ENCODE data around the gene PADI3. TPM values are rescaled to one million over a fixed set of nuclear protein-coding genes. Genes with fewer than 3 reads are reported as not detected.

PADI3 gene
- total and polyA plus RNA-seq, 4 donors, result 0.13 TPM; not detected in 3

- 74 to 89% methylated on average over 2 of the region's 2 CpGs for WGBS, 2 donors
- H3K36me3 ChIP-seq (ENCODE audit: control insufficient read depth in 4 of 4, insufficient read depth in 4 of 4, low read length in 4 of 4), result no peaks in the 10 kb centered on the region
- DNase-seq, result no peak
- no peak overlapping the region for H3K9ac ChIP-seq (ENCODE audit: insufficient read depth in 1 of 2, low read length in 2 of 2)
- TF ChIP-seq, protein P1, sequence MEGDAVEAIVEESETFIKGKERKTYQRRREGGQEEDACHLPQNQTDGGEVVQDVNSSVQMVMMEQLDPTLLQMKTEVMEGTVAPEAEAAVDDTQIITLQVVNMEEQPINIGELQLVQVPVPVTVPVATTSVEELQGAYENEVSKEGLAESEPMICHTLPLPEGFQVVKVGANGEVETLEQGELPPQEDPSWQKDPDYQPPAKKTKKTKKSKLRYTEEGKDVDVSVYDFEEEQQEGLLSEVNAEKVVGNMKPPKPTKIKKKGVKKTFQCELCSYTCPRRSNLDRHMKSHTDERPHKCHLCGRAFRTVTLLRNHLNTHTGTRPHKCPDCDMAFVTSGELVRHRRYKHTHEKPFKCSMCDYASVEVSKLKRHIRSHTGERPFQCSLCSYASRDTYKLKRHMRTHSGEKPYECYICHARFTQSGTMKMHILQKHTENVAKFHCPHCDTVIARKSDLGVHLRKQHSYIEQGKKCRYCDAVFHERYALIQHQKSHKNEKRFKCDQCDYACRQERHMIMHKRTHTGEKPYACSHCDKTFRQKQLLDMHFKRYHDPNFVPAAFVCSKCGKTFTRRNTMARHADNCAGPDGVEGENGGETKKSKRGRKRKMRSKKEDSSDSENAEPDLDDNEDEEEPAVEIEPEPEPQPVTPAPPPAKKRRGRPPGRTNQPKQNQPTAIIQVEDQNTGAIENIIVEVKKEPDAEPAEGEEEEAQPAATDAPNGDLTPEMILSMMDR (IDR thresholded peaks at IDR 0.05; ENCODE audit: control extremely low read depth, extremely low read depth), result no peak
- H3K4me3 ChIP-seq, result no peak overlapping the region
- no peaks in the 10 kb centered on the region for H3K4me1 ChIP-seq (ENCODE audit: control insufficient read depth in 5 of 5, insufficient read depth in 5 of 5, low read length in 5 of 5)
- H3K9me3 ChIP-seq (ENCODE audit: control insufficient read depth in 4 of 4, insufficient read depth in 3 of 4, low read length in 3 of 4), result no peaks in the 10 kb centered on the region
- no peak overlapping the region for H3K27ac ChIP-seq (ENCODE audit: low read depth in 1 of 2, low read length in 1 of 2)
- ATAC-seq (ENCODE audit: insufficient read depth, low FRiP score), result no peak
- H3K27me3 ChIP-seq (ENCODE audit: control insufficient read depth in 3 of 3, insufficient read depth in 3 of 3, low read length in 2 of 3), result peaks cover 0 to 3% (median 2%) of the 10 kb centered on the region in 3 donors
Measured at GRCh38 chr1:17280894-17281293, 32.0 kb downstream of the PADI3 start.

- H3K9ac ChIP-seq (ENCODE audit: insufficient read depth in 1 of 2, low read length in 2 of 2), result no peak overlapping the region
- no peaks in the 10 kb centered on the region for H3K36me3 ChIP-seq (ENCODE audit: control insufficient read depth in 4 of 4, insufficient read depth in 4 of 4, low read length in 4 of 4)
- 17 to 41% methylated on average over 8 of the region's 8 CpGs for WGBS, 2 donors
- H3K4me1 ChIP-seq (ENCODE audit: control insufficient read depth in 5 of 5, insufficient read depth in 5 of 5, low read length in 5 of 5), result no peaks in the 10 kb centered on the region
- H3K27me3 ChIP-seq (ENCODE audit: control insufficient read depth in 3 of 3, insufficient read depth in 3 of 3, low read length in 2 of 3), result peaks cover 0 to 3% (median 2%) of the 10 kb centered on the region in 3 donors
- H3K4me3 ChIP-seq, result no peak overlapping the region
- no peak overlapping the region for H3K27ac ChIP-seq (ENCODE audit: low read depth in 1 of 2, low read length in 1 of 2)
- no peaks in the 10 kb centered on the region for H3K9me3 ChIP-seq (ENCODE audit: control insufficient read depth in 4 of 4, insufficient read depth in 3 of 4, low read length in 3 of 4)
- DNase-seq, result no peak
- no peak for ATAC-seq (ENCODE audit: insufficient read depth, low FRiP score)
- TF ChIP-seq, protein P1 (IDR thresholded peaks at IDR 0.05; ENCODE audit: control extremely low read depth, extremely low read depth), result no peak
Measured at GRCh38 chr1:17281775-17282181, 32.9 kb downstream of the PADI3 start.

DNA sequence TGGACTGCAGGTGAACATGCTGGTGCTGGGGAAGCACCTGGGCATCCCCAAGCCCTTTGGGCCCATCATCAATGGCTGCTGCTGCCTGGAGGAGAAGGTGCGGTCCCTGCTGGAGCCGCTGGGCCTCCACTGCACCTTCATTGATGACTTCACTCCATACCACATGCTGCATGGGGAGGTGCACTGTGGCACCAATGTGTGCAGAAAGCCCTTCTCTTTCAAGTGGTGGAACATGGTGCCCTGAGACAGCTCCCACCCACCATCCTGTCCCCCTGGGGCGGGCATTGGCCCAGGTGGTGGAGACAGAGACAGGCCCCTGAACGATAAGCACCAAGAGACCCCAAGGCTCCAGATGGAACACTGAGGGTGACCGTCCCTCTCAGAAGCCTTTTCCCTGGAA, 33.9 kb downstream of the PADI3 start:
- no peak for ATAC-seq (ENCODE audit: insufficient read depth, low FRiP score)
- no peak overlapping the region for H3K27ac ChIP-seq (ENCODE audit: low read depth in 1 of 2, low read length in 1 of 2)

More for the DNA sequence above, 33.9 kb downstream of the PADI3 start:
- WGBS, 2 donors, result 70 to 92% methylated on average over 5 of the region's 5 CpGs
- TF ChIP-seq, protein P1 (IDR thresholded peaks at IDR 0.05; ENCODE audit: control extremely low read depth, extremely low read depth), result no peak
- Histone ChIP-seq H3K4me1 (ENCODE audit: control insufficient read depth in 5 of 5, insufficient read depth in 5 of 5, low read length in 5 of 5) (no peaks in the 10 kb centered on the region), H3K9ac (ENCODE audit: insufficient read depth in 1 of 2, low read length in 2 of 2) (no peak overlapping the region), H3K4me3 (no peak overlapping the region), H3K27me3 (ENCODE audit: control insufficient read depth in 3 of 3, insufficient read depth in 3 of 3, low read length in 2 of 3) (peaks cover 0 to 3% (median 2%) of the 10 kb centered on the region in 3 donors), H3K36me3 (ENCODE audit: control insufficient read depth in 4 of 4, insufficient read depth in 4 of 4, low read length in 4 of 4) (no peaks in the 10 kb centered on the region), H3K9me3 (ENCODE audit: control insufficient read depth in 4 of 4, insufficient read depth in 3 of 4, low read length in 3 of 4) (peaks cover 0 to 3% (median 0%) of the 10 kb centered on the region in 4 donors)
- no peak for DNase-seq

All from lung (tissue), 12 donors.